Activated naive CD4-positive, alpha-beta T cell treated with anti-CD3 and anti-CD28 coated beads, Interleukin-2, amount 50 U/mL, for 72 hours (primary cell): ENCODE data around the gene UQCC2. TPM values are rescaled to one million over a fixed set of nuclear protein-coding genes. Genes with fewer than 3 reads are reported as not detected.
A peak's percentile ranks its signal among the peaks of the same experiment; 100 is the strongest.

Experiments used
- ATAC-seq, 2 donors: fragments of 150-1000 bp; cut with Tn5 transposase; 2 replicates each; pipeline ENCODE4 v1.10.0; 2021; ENCODE audit warnings: mild to moderate bottlenecking in 2 of 2, moderate library complexity in 2 of 2
- DNase-seq, 2 donors: peaks; one replicate each; pipeline ENCODE4 v3.0.0; 2021 to 2022; ENCODE audit warnings: low spot score in 2 of 2
- H3K27ac Mint-ChIP-seq, 2 donors: one replicate each; pipeline ENCODE4 v1.8.0; 2022; ENCODE audit warnings: mild to moderate bottlenecking in 2 of 2, mixed read lengths in 2 of 2
- H3K36me3 Mint-ChIP-seq, 2 donors: one replicate each; pipeline ENCODE4 v1.8.0; 2022; ENCODE audit warnings: mixed read lengths in 2 of 2
- H3K9me3 Mint-ChIP-seq, 2 donors: one replicate each; pipeline ENCODE4 v1.8.0; 2022; ENCODE audit warnings: mixed read lengths in 2 of 2
- total RNA-seq, 2 donors: library from RNA; stranded (reverse); gene quantifications; one replicate each; pipeline ENCODE4 v1.2.3, GENCODE V29; 2022

Gene UQCC2
- total RNA-seq, 2 donors from 2014 or later: 114 to 145 TPM

DNA sequence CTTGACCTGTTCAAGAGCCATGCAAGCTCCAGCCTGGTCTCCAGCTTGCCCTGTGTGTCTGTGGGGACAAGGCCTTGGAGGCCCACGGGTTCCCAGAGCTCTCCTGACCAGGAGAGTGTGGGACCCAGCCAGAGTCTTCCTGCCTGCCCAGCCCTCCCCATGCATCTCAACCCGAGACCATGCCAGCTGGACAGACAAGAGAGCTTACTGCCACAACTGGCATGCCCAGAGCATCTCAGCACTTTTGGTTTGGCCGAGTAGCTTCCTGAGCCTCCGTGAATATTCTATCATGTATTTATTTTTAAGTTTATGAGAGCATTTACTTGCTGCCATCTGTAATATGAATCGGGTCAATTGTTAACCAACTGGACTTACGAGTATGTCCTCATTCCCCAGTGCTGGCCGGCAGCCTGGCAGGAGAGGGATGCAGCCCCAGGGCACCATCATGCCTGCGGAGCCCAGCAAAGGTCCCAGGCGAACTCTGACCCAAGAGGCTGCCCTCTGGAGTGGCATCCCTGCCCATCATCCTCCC lies 20.3 kb upstream of the UQCC2 start:
- Mint-ChIP-seq H3K9me3 (no peaks in the 10 kb centered on the region), H3K27ac (no peak overlapping the region), H3K36me3 (no peaks in the 10 kb centered on the region)
- DNase-seq (no peak), ATAC-seq (no peak)

DNA sequence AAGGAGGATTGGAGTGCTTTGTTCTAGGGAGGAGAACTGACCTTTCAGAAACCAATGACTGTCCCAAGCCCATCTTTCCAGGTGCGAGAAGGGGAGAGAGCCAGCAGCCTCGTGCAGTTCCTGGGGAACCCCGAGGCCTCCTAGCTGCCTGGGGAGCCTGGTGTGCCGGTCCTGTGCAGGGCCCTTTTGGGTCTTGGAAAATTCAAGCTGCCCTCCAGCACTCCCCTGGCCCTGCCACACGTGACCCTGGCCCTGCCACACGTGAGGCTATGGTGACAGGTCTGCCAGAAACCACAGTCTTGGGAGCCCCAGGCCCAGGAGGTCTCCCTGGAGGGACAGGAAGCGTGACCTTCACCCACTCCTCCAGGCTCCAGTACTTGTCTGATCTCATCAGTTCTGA lies 19.5 kb upstream of the UQCC2 start:
- Mint-ChIP-seq H3K36me3 (no peaks in the 10 kb centered on the region), H3K9me3 (no peaks in the 10 kb centered on the region), H3K27ac (no peak overlapping the region)
- no peak for DNase-seq
- no peak for ATAC-seq

DNA sequence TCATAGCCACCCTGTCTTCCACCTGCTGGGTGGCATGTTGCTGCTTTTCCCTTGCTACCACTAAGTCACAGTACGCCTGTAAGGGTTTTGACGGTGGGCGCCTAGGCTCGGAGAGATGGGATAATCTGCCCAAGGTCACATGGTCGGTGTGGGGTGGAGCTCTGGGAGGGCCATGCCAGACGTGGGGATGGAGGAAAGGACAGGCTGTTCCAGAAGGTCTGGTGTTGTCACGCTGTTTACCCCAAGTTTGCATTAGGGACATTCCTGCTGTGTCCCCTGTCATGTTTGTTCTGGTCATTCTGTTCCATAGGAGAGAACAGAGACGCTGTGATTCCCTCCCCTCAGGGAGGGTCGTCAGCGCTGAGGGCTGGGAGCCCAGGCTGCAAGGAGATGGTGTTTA lies 19.1 kb upstream of the UQCC2 start:
- no peak for DNase-seq
- no peak for ATAC-seq
- H3K27ac Mint-ChIP-seq: no peak overlapping the region
- H3K36me3 Mint-ChIP-seq: no peaks in the 10 kb centered on the region
- H3K9me3 Mint-ChIP-seq: no peaks in the 10 kb centered on the region

DNA sequence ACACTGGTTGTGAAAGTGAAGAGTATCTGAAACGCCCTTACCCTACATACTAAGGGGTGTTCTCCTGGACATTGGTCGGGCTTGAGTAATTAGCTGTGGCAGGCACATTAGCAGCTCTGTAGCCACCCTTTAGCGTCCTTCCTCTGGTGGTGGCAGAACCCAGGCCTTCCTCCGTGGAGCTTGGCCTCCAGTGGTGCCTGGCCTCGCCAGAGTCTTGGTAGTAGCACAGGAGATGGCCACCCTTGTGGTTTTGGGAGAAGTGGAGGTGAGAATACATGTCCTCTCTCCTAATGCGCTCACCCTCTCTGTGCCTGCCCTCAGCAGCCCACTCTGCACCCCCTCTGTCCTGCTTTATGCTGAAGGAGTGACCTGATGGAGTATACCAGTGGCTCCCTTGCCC lies 17.6 kb upstream of the UQCC2 start:
- no peaks in the 10 kb centered on the region for H3K9me3 Mint-ChIP-seq
- no peak for ATAC-seq
- no peak for DNase-seq
- H3K36me3 Mint-ChIP-seq: no peaks in the 10 kb centered on the region
- no peak overlapping the region for H3K27ac Mint-ChIP-seq

DNA sequence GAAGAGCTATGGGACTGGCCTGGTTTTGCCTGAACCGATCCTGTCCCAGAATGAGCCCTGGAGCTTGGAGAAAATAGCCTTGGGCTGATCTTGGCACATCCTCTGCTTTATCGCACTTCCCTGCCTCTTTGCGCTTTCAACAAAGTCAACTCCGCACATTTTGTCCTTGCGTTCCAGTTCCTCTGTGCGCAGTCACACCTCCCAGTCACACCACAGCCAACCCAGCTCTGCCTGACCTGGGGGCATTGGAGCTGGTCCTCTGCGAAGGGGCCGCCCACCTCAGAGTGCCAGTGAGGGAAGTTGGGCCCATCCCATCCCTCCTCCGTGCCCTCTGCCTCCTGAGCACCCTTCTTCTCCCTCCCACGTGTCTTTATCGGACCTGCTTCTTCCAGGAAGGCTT lies 16.9 kb upstream of the UQCC2 start:
- Mint-ChIP-seq H3K36me3 (no peaks in the 10 kb centered on the region), H3K9me3 (no peaks in the 10 kb centered on the region), H3K27ac (no peak overlapping the region)
- ATAC-seq (no peak), DNase-seq (no peak)

DNA sequence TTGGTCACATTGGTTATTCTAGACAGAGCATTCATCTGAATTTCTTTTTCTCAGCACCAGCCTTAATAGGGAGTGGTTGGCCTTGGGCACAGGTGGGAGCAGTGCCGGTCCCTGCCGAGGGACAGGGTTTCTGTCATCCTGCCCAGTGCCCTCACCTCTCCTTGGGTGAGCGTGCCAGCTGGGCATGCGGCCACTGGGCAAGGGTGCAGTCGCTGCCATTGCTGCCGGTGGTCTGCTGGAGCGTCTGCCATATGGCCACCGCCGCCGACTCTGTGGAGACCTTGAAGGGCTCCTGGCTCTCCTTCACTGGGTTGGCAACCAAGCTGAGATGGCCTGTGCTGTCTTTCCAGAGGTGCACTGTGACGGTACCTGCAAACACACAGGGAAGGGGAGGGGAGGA lies 16.4 kb upstream of the UQCC2 start:
- no peaks in the 10 kb centered on the region for H3K36me3 Mint-ChIP-seq
- DNase-seq (no peak), ATAC-seq (no peak)
- no peaks in the 10 kb centered on the region for H3K9me3 Mint-ChIP-seq
- no peak overlapping the region for H3K27ac Mint-ChIP-seq

DNA sequence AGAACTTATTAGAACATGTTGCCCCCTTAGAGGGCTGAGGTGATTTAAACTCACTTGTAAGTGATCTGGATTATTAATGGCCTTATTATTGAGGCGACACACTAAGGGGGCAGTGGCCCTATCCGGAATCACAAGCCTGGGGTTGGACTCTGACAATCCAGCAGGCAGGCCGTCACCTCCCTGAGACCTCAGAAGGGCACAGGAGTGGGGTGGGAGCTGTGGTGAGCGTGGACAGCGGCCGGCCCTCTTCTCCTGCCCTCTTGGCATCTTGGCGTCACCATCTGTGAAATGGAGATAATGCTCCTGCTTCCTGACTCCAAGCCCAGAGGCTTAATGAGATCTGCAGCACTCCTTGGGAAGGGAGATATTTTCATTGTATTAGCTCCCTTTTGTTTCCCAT lies 15.6 kb upstream of the UQCC2 start:
- no peaks in the 10 kb centered on the region for H3K36me3 Mint-ChIP-seq
- no peak for DNase-seq
- no peaks in the 10 kb centered on the region for H3K9me3 Mint-ChIP-seq
- no peak overlapping the region for H3K27ac Mint-ChIP-seq
- no peak for ATAC-seq

DNA sequence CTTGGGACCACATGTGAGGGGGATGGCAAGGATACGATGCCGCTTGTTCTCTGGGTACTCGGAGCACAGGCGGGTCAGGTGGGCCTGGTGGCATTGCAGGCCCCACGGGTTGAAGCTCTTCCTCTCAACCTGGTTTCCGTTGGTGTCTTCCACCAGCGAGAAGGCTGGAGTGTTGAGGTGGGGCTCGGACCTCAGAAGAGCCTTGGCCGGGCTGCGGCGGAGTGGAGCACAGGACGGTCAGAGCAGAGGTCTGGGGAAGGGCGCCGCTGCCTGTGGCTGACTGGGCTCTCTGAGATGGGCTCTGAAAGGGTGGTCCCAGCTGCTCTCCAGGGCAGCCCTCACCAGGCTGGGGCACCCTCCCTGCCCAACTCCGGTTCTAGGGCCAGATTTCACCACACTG lies 15.2 kb upstream of the UQCC2 start:
- H3K36me3 Mint-ChIP-seq: no peaks in the 10 kb centered on the region
- H3K27ac Mint-ChIP-seq: no peak overlapping the region
- no peaks in the 10 kb centered on the region for H3K9me3 Mint-ChIP-seq
- DNase-seq (no peak), ATAC-seq (no peak)

DNA sequence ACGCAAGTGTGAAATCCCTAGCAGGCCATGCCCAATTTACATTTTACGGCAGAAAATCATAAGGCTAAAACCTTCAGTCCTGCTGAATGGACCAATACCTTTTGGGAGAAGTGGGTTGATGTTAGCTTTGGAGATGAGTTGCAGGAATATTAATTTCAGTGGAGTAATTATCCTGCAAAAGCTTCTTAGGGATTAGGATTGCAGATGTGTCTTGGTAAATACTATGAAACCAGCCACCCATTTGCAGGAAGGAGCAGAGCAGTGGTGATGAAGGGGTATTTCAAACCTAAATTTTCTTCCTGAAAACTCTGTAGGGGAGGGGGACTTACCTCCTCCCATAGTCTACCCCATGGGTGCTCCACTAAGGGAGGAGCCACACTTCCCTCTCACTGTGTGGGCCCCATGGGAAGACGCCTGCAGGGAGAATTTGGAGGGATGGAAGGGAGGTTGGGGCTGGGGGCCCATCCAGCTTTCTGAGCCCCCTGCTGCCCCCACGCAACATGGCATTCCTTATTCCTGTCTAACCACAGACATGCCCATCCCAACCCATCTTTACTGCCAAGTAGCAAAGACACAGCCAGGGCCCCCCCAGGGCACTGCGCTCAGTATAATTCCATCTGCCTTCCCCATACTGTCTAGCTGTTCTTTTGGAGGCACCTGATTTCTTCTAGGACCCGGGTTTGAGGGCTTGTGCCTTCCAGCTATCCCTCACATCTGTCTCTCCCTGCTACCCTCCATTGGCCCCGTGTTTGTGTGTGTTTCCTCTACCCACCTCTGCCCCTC lies 14.6 kb upstream of the UQCC2 start:
- no peak overlapping the region for H3K27ac Mint-ChIP-seq
- ATAC-seq: no peak
- H3K9me3 Mint-ChIP-seq: no peaks in the 10 kb centered on the region
- no peak for DNase-seq
- H3K36me3 Mint-ChIP-seq: no peaks in the 10 kb centered on the region

DNA sequence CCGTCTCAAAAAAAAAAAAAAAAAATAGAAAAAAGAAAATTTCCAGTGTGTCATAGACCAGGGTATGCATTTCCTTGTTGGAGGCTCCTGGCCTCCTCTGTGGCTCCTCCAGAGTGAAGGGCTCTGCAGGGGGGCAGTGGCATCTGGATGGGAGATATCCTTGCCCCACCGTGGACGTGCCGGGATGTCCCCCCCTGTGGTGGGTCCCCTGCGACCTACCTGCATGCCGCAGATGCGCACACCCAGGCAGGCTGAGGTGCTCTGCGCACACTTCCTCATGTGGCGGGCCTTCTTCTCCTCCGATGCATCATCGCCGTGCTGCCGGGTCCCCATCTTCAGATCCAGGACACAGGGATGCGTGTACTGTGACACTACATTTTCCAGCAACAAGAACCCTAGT lies 13.7 kb upstream of the UQCC2 start:
- no peaks in the 10 kb centered on the region for H3K36me3 Mint-ChIP-seq
- ATAC-seq: no peak
- no peak for DNase-seq
- no peaks in the 10 kb centered on the region for H3K9me3 Mint-ChIP-seq
- H3K27ac Mint-ChIP-seq: no peak overlapping the region

DNA sequence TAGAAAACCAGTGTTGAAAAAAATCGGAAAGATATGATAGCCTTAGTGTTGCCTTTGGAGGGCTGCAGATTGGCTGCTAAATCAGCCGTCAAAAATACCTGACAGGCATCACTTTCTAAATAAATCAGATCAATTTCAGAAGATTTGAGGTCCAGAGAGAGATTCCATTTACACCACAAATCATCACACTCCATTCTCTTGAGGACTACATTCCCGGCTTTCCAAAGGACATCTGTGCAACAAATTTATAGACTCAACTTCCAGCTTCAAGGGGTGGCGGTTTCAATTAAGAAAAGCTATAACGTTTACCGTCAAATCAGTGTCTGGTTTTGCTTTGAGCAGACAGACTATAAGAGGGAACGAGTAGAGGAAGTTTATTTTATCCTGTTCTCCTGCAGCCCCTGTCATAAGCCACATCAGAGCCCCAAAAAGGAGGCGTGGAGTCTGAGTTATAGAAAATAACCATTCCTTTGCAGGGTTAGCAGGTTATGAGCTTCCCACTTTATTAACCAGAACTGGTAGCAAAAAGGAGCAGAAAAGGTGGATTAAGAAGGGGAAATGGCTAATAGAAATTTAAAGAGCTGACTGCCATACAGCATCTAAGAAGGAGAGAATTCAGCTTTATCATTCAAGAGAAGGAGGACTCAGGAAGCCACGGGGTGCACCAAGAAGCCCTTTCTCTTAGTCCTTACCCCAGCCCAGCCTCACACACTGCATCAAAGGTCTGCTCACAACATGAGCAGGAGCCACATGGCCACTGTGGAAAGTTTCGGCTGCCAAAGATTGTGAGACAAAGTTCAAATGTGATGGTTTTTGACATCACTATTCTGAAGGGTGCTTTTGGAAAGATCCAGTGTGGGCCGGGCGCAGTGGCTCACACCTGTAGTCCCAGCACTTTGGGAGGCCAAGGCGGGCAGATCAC lies 12.9 kb upstream of the UQCC2 start:
- Mint-ChIP-seq H3K36me3 (no peaks in the 10 kb centered on the region), H3K9me3 (no peaks in the 10 kb centered on the region), H3K27ac (peak overlapping the region in 1 of 2 donors; percentile 71)
- DNase-seq (no peak), ATAC-seq (peak in 1 of 2 donors; percentile 63)

DNA sequence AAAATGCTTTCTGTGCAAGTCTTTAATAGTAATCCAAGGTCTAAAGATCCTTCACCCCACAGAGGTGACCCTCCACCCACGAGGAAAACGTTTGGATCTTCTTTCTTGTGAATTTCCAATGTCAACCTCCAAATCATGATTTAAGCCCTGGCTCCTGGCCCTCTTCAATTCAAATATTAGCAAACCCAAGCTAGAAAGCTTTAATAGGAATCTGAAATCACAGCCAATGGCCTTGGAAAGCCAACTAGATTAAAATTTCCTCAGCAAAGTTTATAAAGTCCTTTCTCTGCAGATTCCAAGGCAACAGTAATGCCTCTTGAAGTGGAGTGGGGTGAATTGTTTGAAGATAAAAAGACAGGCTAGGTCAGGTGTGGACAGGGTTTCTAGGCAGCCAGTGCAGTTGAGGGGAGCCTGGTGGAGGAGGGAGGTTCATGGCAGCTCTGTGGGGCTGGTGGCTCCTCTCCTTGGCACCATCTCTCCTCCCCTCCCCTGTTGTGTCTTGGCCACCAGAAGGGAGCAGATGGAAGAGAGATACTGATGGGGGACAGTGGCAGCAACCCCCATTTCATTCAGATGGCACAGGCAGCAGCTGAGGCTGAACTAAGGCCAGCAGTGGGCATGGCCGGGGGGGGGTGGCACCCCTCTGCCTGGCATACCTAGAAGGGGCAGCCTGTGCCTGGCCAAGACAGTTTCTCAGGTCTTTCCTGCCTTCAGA lies 12.0 kb upstream of the UQCC2 start:
- Mint-ChIP-seq H3K9me3 (no peaks in the 10 kb centered on the region), H3K36me3 (no peaks in the 10 kb centered on the region), H3K27ac (no peak overlapping the region)
- ATAC-seq (no peak), DNase-seq (no peak)

DNA sequence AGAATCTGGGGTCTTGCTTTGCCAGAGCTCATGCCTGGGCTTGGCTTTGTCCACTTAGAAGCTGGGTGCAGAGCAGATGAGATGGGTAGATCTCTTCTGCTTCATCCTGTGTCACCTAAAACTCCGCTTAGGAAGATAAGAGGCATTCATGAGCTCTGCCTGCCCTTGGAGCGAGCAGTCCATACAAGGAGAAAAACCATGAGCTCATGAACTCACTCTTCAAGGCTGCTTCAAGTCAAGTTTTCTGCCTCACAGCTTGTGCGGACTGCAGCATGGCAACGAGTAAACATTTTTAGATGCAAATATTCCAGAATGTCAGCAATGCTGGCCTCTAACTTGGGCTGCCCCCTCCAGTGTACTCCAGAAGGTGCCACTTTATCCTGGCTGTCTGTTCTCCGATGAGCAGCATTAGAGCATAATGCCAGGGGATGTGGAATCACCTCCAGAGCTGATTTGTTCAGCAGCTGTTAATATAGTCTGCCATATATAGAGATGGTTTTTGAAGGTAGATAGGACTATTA lies 10.7 kb upstream of the UQCC2 start:
- DNase-seq (no peak), ATAC-seq (no peak)

DNA sequence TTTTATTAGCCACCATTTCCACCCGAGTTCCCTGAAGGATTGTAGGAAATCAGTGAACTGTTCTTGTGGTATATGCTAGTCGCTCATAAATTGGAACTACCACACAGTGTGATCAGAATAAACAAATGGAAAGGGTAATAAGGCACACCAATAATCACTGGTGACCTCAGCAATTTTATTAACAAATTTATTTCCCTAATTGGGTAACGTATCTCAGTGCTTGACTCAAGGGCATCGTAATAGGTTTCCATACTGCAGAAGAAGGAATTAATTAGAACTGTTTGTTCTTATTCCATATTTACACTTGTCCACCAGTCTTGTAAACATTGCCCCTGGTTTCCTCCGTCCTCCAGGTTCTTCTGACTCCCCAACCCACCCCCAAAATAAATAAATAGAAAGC lies 10.0 kb upstream of the UQCC2 start:
- ATAC-seq: no peak
- Mint-ChIP-seq H3K36me3 (no peaks in the 10 kb centered on the region), H3K9me3 (no peaks in the 10 kb centered on the region), H3K27ac (no peak overlapping the region)
- DNase-seq: no peak

More for the DNA sequence above, 10.7 kb upstream of the UQCC2 start:
- H3K27ac Mint-ChIP-seq: no peak overlapping the region
- H3K36me3 Mint-ChIP-seq: no peaks in the 10 kb centered on the region
- H3K9me3 Mint-ChIP-seq: no peaks in the 10 kb centered on the region

DNA sequence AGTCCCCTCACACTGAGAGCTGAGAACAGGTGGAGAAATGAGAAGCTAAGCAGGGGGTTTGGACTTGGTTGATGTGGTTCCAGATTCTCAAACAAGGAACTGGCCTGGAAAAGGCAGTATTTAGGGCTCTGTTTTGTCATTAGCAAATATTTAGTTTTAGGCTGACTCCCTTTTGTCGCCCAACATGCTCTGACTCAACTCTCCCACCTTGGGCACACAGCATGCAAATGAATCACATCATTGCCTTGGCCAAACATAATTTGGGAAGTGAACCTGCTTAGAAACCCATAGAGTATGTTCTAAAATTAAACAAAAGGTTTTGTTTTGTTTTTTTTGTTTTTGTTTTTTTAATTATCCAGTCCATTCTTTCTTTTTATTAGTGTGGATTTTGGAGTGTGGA lies 9.5 kb upstream of the UQCC2 start:
- no peaks in the 10 kb centered on the region for H3K9me3 Mint-ChIP-seq
- no peak for DNase-seq
- H3K27ac Mint-ChIP-seq: no peak overlapping the region
- H3K36me3 Mint-ChIP-seq: no peaks in the 10 kb centered on the region
- no peak for ATAC-seq

DNA sequence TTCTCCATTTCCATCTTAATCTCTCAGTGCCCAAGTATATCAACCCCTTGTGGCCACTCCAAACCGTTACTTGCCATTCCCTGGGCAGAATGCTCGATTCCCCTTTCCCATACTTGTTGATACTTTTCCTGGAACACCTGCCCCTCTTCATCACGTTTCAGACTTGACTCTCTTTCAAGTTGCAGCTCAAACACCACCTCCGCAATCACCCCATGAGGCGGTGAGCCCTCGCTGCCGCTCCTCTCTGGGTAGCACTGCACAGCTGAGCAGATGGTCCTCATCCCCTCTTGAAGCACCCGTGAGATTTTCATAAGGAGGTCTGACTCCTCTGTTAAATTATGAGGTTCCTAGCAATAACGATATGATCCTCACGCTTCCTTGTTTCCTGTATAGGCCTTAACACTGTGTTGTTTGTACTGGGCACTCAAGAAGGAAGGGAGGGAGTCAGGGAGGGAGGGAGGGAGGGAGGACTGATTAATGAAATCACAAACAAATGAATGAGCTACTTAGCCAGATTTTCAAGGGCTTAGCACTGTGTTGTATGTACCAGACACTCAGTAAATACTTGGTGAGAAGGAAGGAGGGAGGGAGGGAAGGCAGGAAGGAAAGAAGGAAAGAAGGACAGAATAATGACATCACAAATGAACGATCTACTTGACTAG lies 8.0 kb upstream of the UQCC2 start:
- no peak for DNase-seq
- Mint-ChIP-seq H3K36me3 (no peaks in the 10 kb centered on the region), H3K9me3 (no peaks in the 10 kb centered on the region), H3K27ac (no peak overlapping the region)
- no peak for ATAC-seq
